MCF 10A (cell line): ENCODE measurements around the gene RSPRY1. TPM values are rescaled to one million over a fixed set of nuclear protein-coding genes. Genes with fewer than 3 reads are reported as not detected.
A peak's percentile ranks its signal among the peaks of the same experiment; 100 is the strongest.
"Not testable (repeated sequence)": the region's sequence is repeated elsewhere in the genome, so short reads cannot be mapped to it uniquely, and the experiment has no call there.

Source experiments
- BruUV-seq: library from RNA; stranded (reverse); fragments of 400-500 nt; replicated peaks from 2 replicates; lab custom pipeline; 2021; lab: Mats Ljungman, UMichigan
- CTCF ChIA-PET: fragments of 300-600 bp; sonication (Branson Sonifier 250); formaldehyde crosslinking; extraction: SDS; loops from one replicate; lab custom pipeline; 2021; ENCODE audit warnings: antibody characterized with exemption, inconsistent platforms; lab: Yijun Ruan, JAX
- POLR2A ChIA-PET: fragments of 300-600, 350-650 bp; sonication (Branson Sonifier 250); formaldehyde crosslinking; extraction: SDS; loops from one replicate; lab custom pipeline; 2020; ENCODE audit warnings: antibody characterized with exemption, inconsistent platforms; lab: Yijun Ruan, JAX
- DNase-seq: peaks from one replicate; pipeline ENCODE4 v3.0.0-alpha.2; 2018; ENCODE audit not compliant: unreplicated experiment
- H3K27ac Mint-ChIP-seq: one replicate; pipeline ENCODE4 v1.8.0; 2022; ENCODE audit warnings: mild to moderate bottlenecking, low read depth, mixed read lengths; ENCODE audit not compliant: unreplicated experiment
- H3K27me3 Mint-ChIP-seq: one replicate; pipeline ENCODE4 v1.8.0; 2022; ENCODE audit warnings: mixed read lengths; ENCODE audit not compliant: insufficient read depth, unreplicated experiment
- H3K36me3 Mint-ChIP-seq: one replicate; pipeline ENCODE4 v1.8.0; 2022; ENCODE audit warnings: mild to moderate bottlenecking, moderate library complexity, mixed read lengths; ENCODE audit not compliant: insufficient read depth, unreplicated experiment
- H3K4me1 Mint-ChIP-seq: one replicate; pipeline ENCODE4 v1.8.0; 2022; ENCODE audit warnings: mixed read lengths; ENCODE audit not compliant: insufficient read depth, unreplicated experiment
- H3K4me3 Mint-ChIP-seq: one replicate; pipeline ENCODE4 v1.8.0; 2022; ENCODE audit warnings: mild to moderate bottlenecking, moderate library complexity, mixed read lengths; ENCODE audit not compliant: unreplicated experiment
- H3K9me3 Mint-ChIP-seq: one replicate; pipeline ENCODE4 v1.8.0; 2022; ENCODE audit warnings: mixed read lengths; ENCODE audit not compliant: unreplicated experiment
- intact Hi-C: fragments of 100-400 bp; cut with micrococcal nuclease; formaldehyde crosslinking; loops from 2 replicates; pipeline ENCODE4 v1.14.1; 2022
- total RNA-seq: library from RNA; stranded (reverse); gene quantifications from 2 replicates; pipeline ENCODE4 v1.2.3, GENCODE V29; 2022
- TF ChIP-seq, protein P1 (sequence below): fragments of 200-600 bp; IDR thresholded peaks from one replicate; pipeline ENCODE4 v1.8.0; 2022; ENCODE audit warnings: antibody characterized with exemption, mild to moderate bottlenecking; ENCODE audit not compliant: unreplicated experiment

The RSPRY1 gene
- total RNA-seq, 1 experiment from 2014 or later: 55.9 TPM

DNA sequence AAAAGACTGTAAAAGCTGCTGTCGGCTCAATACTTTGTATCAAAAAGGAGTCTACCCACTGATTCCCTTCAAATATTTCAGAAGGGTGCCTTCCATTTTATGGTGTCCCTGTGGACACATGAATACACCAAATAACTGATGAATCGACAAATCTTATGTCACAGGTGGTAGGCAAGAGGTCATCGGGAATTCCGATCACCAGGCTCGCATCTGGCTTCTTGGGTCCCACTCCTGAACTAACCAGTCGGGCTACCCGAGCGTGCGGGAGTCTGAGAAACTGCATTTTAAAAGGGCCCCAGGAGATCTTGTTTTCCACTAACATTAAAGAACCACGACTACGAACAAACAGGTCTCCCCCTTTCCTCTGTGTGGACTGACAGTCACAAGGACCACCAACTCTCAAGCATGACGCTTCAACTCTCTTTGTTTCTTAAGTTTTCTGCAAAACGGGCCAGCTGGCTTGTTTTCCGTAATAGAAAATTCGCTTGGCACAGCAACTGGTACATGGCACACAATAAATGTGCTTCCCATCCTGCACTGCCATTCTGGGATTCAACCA lies 1.2 kb upstream of the RSPRY1 start:
- Mint-ChIP-seq H3K9me3 (peaks cover 6% of the 10 kb centered on the region), H3K4me1 (peaks cover 26% of the 10 kb centered on the region), H3K36me3 (peaks cover 17% of the 10 kb centered on the region), H3K27ac (peak overlapping the region; percentile 98), H3K4me3 (peak overlapping the region; percentile 95), H3K27me3 (no peaks in the 10 kb centered on the region)
- ChIA-PET CTCF (interaction anchor here (0.5 to 1.9 kb wide), 4 partner anchors 97 to 237 kb away, joined by 3 to 7 read pairs (median 3); no protein-coding TSS in a partner anchor), POLR2A (interaction anchor here (0.6 to 5.7 kb wide), 22 partner anchors 10 to 578 kb away, joined by 3 to 67 read pairs (median 8); partner anchors contain the start of genes ARL2BP, CIAPIN1, COQ9 and CPNE2)
- no peak for DNase-seq
- no TSS peak for BruUV-seq
- TF ChIP-seq, protein P1, sequence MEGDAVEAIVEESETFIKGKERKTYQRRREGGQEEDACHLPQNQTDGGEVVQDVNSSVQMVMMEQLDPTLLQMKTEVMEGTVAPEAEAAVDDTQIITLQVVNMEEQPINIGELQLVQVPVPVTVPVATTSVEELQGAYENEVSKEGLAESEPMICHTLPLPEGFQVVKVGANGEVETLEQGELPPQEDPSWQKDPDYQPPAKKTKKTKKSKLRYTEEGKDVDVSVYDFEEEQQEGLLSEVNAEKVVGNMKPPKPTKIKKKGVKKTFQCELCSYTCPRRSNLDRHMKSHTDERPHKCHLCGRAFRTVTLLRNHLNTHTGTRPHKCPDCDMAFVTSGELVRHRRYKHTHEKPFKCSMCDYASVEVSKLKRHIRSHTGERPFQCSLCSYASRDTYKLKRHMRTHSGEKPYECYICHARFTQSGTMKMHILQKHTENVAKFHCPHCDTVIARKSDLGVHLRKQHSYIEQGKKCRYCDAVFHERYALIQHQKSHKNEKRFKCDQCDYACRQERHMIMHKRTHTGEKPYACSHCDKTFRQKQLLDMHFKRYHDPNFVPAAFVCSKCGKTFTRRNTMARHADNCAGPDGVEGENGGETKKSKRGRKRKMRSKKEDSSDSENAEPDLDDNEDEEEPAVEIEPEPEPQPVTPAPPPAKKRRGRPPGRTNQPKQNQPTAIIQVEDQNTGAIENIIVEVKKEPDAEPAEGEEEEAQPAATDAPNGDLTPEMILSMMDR: no peak
- intact Hi-C loops: loop anchor here (10.0 kb wide), 1 partner anchor 230 kb away; no protein-coding TSS in a partner anchor

DNA sequence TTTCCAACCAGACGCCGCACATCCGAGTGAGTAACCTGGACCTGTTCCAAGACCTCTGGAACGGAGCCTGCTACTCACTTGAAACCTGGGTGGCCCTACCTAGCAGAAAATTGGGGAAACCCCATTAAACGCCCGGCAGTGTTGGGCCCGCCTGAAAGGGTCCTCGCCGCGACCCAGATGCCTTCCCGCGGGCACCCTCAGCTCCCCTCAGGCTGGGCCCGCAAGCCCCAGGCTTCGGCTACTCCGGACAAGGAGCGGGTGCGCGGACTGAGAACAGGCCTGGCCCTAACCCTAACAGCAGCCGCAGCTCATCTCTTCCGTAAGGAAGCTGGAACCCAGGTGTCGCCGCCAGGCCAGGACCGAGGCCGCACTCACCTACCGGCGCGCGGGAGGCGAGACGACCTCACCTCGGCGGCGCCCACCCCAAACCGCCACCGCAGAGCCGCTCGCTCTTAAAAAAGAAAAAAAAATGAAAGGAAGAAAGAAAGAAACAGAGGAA lies 634 bp upstream of the RSPRY1 start:
- Mint-ChIP-seq H3K27ac (peak overlapping the region; percentile 98), H3K36me3 (peaks cover 21% of the 10 kb centered on the region), H3K27me3 (no peaks in the 10 kb centered on the region), H3K4me3 (peak overlapping the region; percentile 95), H3K4me1 (peaks cover 31% of the 10 kb centered on the region), H3K9me3 (peaks cover 6% of the 10 kb centered on the region)
- ChIA-PET POLR2A (interaction anchor here (0.6 to 5.7 kb wide), 35 partner anchors 10 to 683 kb away, joined by 3 to 67 read pairs (median 5); partner anchors contain the start of genes ARL2BP, CIAPIN1, COQ9 and CPNE2), CTCF (interaction anchor here (1.0 to 1.9 kb wide), 3 partner anchors 27 to 237 kb away, joined by 3 to 7 read pairs (median 4); no protein-coding TSS in a partner anchor)
- intact Hi-C loops: loop anchor here (10.0 kb wide), 1 partner anchor 229 kb away; no protein-coding TSS in a partner anchor
- TF ChIP-seq, protein P1: no peak
- TSS peak; percentile 80 for BruUV-seq
- peak; percentile 81 for DNase-seq

DNA sequence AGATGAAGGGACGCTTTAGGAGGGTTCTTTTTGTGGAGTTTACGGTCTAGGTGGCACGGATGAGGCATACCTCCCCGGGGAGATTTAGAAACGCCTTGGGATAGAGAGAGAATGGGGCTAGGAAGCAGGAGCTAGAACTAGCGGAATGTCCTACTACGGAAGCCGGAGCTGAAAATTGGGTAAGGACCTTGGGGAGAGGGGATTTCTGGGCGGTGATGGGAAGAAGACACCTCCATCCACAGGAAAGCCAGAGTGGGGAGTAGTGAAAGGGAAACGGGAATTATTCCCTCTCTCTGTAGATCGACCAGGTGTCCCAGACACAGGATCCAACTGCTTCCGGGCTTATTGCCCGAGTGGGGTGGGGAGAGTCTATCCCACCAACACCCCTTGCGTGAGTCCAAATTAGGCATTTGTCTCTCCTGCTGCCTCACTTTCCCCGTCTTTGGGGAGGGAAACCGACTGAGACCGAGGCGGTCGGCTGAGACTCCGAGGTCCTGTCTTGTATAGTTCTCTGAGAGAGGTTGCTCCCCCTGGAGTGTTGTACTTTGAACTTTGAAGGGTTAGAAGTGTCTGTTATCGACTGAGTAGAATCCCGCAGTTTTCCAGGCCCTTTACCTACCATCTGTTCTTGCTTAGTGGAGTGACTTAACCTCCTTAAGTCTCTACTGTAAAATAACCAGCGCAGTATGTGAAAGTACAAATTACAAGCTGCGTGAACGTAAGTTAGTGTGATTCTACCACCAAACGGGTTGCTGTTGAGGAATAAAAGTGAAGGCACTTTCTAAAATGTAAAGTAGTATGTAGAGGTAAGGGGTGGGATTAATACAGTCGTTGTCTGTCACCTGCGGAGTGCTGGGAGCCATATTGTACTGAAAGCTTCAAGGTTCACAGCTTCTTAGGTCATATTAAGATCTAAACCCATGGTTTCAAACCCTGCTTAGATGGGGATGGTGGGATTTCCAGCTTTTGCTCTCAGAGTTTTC lies 1.0 kb downstream of the RSPRY1 start:
- Mint-ChIP-seq H3K4me1 (peaks cover 37% of the 10 kb centered on the region), H3K27ac (peak overlapping the region; percentile 98), H3K4me3 (peak overlapping the region; percentile 95), H3K36me3 (peaks cover 16% of the 10 kb centered on the region), H3K27me3 (no peaks in the 10 kb centered on the region), H3K9me3 (peaks cover 6% of the 10 kb centered on the region)
- POLR2A ChIA-PET: interaction anchor here (0.6 to 5.7 kb wide), 27 partner anchors 8 to 573 kb away, joined by 3 to 67 read pairs (median 7); partner anchors contain the start of genes ARL2BP, CIAPIN1, COQ9 and HERPUD1
- no TSS peak for BruUV-seq
- TF ChIP-seq, protein P1: no peak
- intact Hi-C loops: loop anchor here (1.0 to 10.0 kb wide), 3 partner anchors 58 to 228 kb away; partner anchors contain the start of gene ARL2BP
- CTCF ChIA-PET: interaction anchor here (0.5 to 1.3 kb wide), 3 partner anchors 77 to 102 kb away, joined by 3 to 4 read pairs (median 3); no protein-coding TSS in a partner anchor
- peak; percentile 37 for DNase-seq

DNA sequence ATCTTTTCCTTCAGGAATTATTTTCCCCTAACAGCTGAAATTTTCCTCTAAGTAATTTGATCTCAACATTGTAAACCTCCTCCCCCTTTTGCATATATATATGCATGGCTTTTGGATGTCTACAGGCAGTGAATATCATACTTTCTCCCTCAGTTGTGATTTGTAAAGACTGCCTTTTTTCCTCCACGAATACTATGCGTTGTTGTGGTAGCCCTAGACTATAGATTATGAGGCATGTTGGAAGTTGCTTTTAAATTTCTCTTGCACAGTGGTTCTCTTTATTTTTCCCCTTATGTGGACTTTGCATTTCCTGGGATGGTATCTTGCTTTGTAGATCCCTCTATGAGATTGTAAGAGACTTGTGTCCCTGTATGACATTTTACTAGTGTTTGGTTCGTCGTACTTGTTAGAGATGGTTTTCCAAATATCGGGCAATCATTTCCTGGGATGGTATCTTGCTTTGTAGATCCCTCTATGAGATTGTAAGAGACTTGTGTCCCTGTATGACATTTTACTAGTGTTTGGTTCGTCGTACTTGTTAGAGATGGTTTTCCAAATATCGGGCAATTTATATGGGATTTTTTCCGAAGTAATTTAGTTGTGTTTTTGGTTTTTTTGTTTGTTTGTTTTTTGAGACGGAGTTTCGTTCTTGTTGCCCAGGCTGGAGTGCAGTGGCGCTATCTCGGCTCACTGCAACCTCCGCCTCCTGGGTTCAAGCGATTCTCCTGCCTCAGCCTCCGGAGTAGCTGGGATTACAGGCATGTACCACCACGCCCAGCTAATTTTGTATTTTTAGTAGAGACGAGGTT lies 2.0 kb downstream of the RSPRY1 start:
- H3K36me3 Mint-ChIP-seq: peaks cover 16% of the 10 kb centered on the region
- POLR2A ChIA-PET: interaction anchor here (0.6 to 5.7 kb wide), 15 partner anchors 9 to 563 kb away, joined by 3 to 67 read pairs (median 7); partner anchors contain the start of genes ARL2BP, CIAPIN1, COQ9 and MT1E
- intact Hi-C loops: loop anchor here (2.0 to 10.0 kb wide), 2 partner anchors 57 to 227 kb away; partner anchors contain the start of gene ARL2BP
- DNase-seq, BruUV-seq, H3K9me3 Mint-ChIP-seq, H3K27me3 Mint-ChIP-seq: not testable (repeated sequence)
- peak overlapping the region; percentile 98 for H3K27ac Mint-ChIP-seq
- peak overlapping the region; percentile 95 for H3K4me3 Mint-ChIP-seq
- CTCF ChIA-PET: interaction anchor here (0.5 to 1.3 kb wide), 3 partner anchors 78 to 313 kb away, joined by 3 read pairs; no protein-coding TSS in a partner anchor
- H3K4me1 Mint-ChIP-seq: peaks cover 42% of the 10 kb centered on the region
